Measurements from ENCODE around the gene EPB41L4A.
"Not testable (repeated sequence)": the region's sequence is repeated elsewhere in the genome, so short reads cannot be mapped to it uniquely, and the experiment has no call there.

Gene EPB41L4A

GRCh38 chr5:112396430-112396829 lies 22.6 kb downstream of the EPB41L4A start:
- DNase-seq = no peak

- not testable (repeated sequence) for DNase-seq
These were observed 23.8 kb downstream of the EPB41L4A start for GRCh38 chr5:112395299-112395698.

DNA sequence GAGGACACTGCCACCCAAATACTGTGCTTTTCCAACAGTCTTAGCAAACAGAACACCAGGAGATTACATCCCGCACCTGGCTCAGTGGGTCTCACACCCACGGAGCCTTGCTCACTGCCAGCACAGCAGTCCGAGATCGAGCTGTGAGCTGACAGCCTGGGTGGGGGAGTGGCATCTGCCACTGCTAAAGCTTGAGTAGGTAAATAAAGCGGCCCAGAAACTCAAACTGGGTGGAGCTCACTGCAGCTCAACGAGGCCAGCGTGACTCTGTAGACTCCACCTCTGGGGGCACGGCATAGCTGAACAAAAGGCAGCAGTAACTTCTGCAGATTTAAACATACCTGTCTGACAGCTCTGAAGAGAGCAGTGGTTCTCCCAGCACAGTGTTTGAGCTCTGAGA lies 28.8 kb downstream of the EPB41L4A start:
- DNase-seq = no peak

- DNase-seq = no peak
These were observed 30.3 kb downstream of the EPB41L4A start for GRCh38 chr5:112388739-112389138.

DNA sequence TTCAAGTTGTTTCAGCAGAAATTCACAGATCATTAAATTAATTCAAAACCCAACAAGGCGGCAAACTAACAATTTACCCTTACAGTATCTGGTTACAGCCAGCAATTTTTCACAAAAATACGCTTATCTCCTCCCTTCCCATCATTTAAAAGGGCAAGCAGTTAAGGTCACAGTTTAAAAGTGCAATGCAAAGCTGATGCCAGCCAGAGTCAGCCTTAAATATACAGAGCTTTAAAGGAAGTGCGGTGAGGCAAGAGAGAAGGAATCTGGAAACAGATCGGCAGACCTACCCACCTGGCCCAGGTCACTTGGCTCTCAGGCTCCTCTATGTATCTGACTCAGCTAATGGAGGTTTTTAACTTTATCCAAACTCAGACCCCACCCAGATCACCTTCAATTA lies 31.0 kb downstream of the EPB41L4A start:
- DNase-seq = no peak

GRCh38 chr5:112386766-112387165 lies 32.3 kb downstream of the EPB41L4A start:
- DNase-seq = no peak

- no peak for DNase-seq
These were observed 33.1 kb downstream of the EPB41L4A start for GRCh38 chr5:112385969-112386368.

GRCh38 chr5:112385566-112385965 lies 33.5 kb downstream of the EPB41L4A start:
- no peak for DNase-seq

- DNase-seq = no peak
These were observed 34.6 kb downstream of the EPB41L4A start for GRCh38 chr5:112384523-112384922.

- DNase-seq = no peak
These were observed 36.2 kb downstream of the EPB41L4A start for GRCh38 chr5:112382886-112383285.

DNA sequence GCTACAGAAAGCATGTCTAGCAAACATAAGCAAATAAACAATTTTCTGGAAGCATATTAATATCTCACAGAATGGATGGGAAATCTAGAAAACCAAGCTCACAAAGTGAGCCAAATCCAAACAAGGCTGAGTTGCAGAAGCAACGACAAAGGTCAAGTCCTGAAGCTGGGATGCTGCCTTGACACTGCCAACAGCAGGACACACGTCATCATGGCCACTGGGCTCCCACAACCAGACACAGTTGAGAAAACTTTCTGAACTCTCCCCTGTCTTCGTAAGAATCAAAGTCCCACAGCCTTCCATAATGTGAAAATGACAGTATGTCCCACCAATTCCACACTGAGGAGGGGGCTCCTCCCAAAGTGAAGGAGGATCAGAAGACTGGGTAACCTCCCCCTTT lies 37.6 kb downstream of the EPB41L4A start:
- no peak for DNase-seq

- DNase-seq = no peak
These were observed 39.3 kb downstream of the EPB41L4A start for GRCh38 chr5:112379542-112380325.

GRCh38 chr5:112374818-112375217 lies 44.3 kb downstream of the EPB41L4A start:
- no peak for DNase-seq

GRCh38 chr5:112374356-112374755 lies 44.7 kb downstream of the EPB41L4A start:
- no peak for DNase-seq

- DNase-seq = no peak
These were observed 45.2 kb downstream of the EPB41L4A start for GRCh38 chr5:112373885-112374284.

DNA sequence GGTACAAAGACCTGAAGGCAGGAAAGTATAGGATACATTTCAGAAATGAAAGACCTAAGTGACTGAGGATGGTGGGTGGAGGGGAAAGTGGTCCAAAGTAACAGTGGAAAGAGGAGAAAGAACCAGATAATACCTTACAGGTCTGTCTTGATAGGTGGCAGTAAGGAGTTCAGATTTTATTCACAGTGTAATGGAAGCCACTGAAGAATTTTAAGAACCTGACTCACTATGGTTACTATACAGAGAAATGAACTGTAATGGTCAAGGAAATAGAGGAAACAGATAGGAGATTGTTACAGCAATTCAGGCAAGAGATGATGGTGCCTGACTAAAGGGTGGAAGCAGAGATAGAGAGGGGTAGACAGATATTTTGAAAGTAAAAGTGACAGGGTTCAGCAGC lies 46.5 kb downstream of the EPB41L4A start:
- DNase-seq = no peak

- DNase-seq = no peak
These were observed 48.0 kb downstream of the EPB41L4A start for GRCh38 chr5:112371067-112371466.

DNA sequence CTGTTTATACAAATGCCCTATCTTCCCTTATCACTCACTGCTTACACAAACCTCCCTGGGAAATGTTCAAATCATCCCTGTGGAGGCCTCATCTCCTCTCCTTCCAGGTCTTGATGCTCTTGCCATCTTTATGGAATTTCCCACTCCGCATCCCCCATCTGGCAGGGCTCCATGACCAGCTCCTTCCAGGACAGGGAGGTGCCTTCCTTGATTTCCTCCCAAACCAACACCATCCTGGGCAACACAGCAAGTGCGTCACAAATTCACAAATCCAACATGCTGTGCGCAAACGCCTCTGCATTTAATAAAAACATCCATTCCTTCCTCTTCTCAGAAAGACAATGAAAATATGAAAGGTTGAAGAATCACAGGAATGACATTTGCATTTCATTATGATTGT lies 51.7 kb downstream of the EPB41L4A start:
- no peak for DNase-seq

- no peak for DNase-seq
These were observed 52.1 kb downstream of the EPB41L4A start for GRCh38 chr5:112366987-112367386.

DNA sequence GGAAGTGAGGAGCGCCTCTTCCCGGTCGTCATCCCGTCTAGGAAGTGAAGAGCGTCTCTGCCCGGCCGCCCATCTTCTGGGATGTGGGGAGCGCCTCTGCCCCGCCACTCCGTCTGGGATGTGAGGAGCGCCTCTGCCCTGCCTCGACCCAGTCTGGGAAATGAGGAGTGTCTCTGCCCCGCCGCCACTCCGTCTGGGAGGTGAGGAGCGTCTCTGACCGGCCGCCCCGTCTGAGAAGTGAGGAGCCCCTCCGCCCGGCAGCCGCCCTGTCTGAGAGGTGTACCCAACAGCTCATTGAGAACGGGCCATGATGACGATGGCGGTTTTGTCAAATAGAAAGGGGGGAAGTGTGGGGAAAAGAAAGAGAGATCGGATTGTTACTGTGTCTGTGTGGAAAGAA lies 58.3 kb downstream of the EPB41L4A start:
- DNase-seq = not testable (repeated sequence)

- no peak for DNase-seq
These were observed 62.7 kb downstream of the EPB41L4A start for GRCh38 chr5:112356178-112356956.

- no peak for DNase-seq
These were observed 63.9 kb downstream of the EPB41L4A start for GRCh38 chr5:112355058-112355685.

DNA sequence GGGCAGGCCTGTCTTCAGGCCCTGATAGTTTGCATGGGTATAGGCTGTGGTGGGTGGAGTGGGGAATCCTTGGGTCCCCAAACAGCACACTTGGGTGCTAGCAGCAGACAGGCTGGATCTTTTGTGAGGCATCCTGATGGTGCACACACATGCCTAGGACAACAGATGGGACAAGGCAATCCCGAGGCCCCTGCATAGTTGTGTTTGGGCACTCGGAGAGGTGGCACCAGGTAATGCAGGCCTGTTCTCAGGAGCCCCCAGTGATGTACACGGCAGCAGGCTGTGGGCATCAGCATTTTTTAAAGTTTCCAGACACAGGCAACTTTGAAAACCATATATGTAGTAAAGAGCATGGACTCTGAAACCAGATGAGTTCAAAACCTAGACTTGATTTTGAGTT lies 65.4 kb downstream of the EPB41L4A start:
- DNase-seq = no peak

DNA sequence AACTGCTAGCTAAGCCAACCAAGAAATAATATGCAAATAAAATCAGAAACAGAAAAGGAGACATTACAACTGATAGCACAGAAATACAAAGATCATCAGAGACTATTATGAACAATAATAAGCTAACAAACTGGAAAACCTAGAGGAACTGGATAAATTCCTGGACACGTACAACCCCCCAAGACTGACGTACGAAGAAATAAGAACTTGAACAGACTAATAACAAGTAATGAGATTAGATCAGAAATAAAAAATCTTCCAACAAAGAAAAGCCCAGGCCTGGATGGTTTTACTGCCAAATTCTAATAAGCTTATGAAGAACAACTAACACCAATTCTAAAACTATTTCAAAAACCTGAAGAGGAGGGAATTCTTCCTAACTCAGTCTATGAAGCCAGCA lies 67.9 kb downstream of the EPB41L4A start:
- no peak for DNase-seq
